ENCODE measurements around the gene SPAG8. TPM values are rescaled to one million over a fixed set of nuclear protein-coding genes. Genes with fewer than 3 reads are reported as not detected.
A peak's percentile ranks its signal among the peaks of the same experiment; 100 is the strongest.

The SPAG8 gene
- total RNA-seq, 1 donor from 2014 or later = 3.2 TPM

GRCh38 chr9:35852267-35852815, 40.3 kb upstream of the SPAG8 start:
- Mint-ChIP-seq H3K4me3 (ENCODE audit: low read depth) (no peak overlapping the region), H3K4me1 (ENCODE audit: low read depth) (no peaks in the 10 kb centered on the region), H3K36me3 (ENCODE audit: insufficient read depth) (peaks cover 9% of the 10 kb centered on the region), H3K27me3 (peaks cover 12% of the 10 kb centered on the region), H3K9me3 (ENCODE audit: low read depth) (no peaks in the 10 kb centered on the region), H3K27ac (no peak overlapping the region)
- TF ChIP-seq CTCF (IDR thresholded peaks at IDR 0.05; ENCODE audit: unreplicated experiment) = no peak
- DNase-seq (ENCODE audit: low spot score, unreplicated experiment) = peak; percentile 1

- H3K9me3 Mint-ChIP-seq (ENCODE audit: low read depth) = no peaks in the 10 kb centered on the region
- peaks cover 14% of the 10 kb centered on the region for H3K36me3 Mint-ChIP-seq (ENCODE audit: insufficient read depth)
- H3K27me3 Mint-ChIP-seq = peaks cover 23% of the 10 kb centered on the region
- peaks cover 11% of the 10 kb centered on the region for H3K4me1 Mint-ChIP-seq (ENCODE audit: low read depth)
- no peak for TF ChIP-seq CTCF (IDR thresholded peaks at IDR 0.05; ENCODE audit: unreplicated experiment)
- no peak overlapping the region for H3K4me3 Mint-ChIP-seq (ENCODE audit: low read depth)
- H3K27ac Mint-ChIP-seq = no peak overlapping the region
- DNase-seq (ENCODE audit: low spot score, unreplicated experiment) = no peak
Observed at GRCh38 chr9:35847792-35848572, 35.9 kb upstream of the SPAG8 start.

GRCh38 chr9:35845824-35846771, 34.0 kb upstream of the SPAG8 start:
- peak overlapping the region; percentile 19 for H3K27ac Mint-ChIP-seq
- no peak for TF ChIP-seq CTCF (IDR thresholded peaks at IDR 0.05; ENCODE audit: unreplicated experiment)
- H3K27me3 Mint-ChIP-seq = peaks cover 23% of the 10 kb centered on the region
- peak overlapping the region; percentile 20 for H3K4me3 Mint-ChIP-seq (ENCODE audit: low read depth)
- peak; percentile 14 for DNase-seq (ENCODE audit: low spot score, unreplicated experiment)
- H3K4me1 Mint-ChIP-seq (ENCODE audit: low read depth) = peaks cover 11% of the 10 kb centered on the region
- H3K9me3 Mint-ChIP-seq (ENCODE audit: low read depth) = no peaks in the 10 kb centered on the region
- peaks cover 14% of the 10 kb centered on the region for H3K36me3 Mint-ChIP-seq (ENCODE audit: insufficient read depth)

- no peaks in the 10 kb centered on the region for H3K9me3 Mint-ChIP-seq (ENCODE audit: low read depth)
- H3K27me3 Mint-ChIP-seq = peaks cover 23% of the 10 kb centered on the region
- H3K27ac Mint-ChIP-seq = no peak overlapping the region
- H3K4me1 Mint-ChIP-seq (ENCODE audit: low read depth) = peaks cover 11% of the 10 kb centered on the region
- no peak for DNase-seq (ENCODE audit: low spot score, unreplicated experiment)
- H3K36me3 Mint-ChIP-seq (ENCODE audit: insufficient read depth) = peaks cover 16% of the 10 kb centered on the region
- no peak for TF ChIP-seq CTCF (IDR thresholded peaks at IDR 0.05; ENCODE audit: unreplicated experiment)
- H3K4me3 Mint-ChIP-seq (ENCODE audit: low read depth) = no peak overlapping the region
Observed at GRCh38 chr9:35844628-35845270, 32.7 kb upstream of the SPAG8 start.

GRCh38 chr9:35842795-35843194, 30.7 kb upstream of the SPAG8 start:
- H3K27ac Mint-ChIP-seq = no peak overlapping the region
- DNase-seq (ENCODE audit: low spot score, unreplicated experiment) = no peak
- H3K36me3 Mint-ChIP-seq (ENCODE audit: insufficient read depth) = peaks cover 16% of the 10 kb centered on the region
- TF ChIP-seq CTCF (IDR thresholded peaks at IDR 0.05; ENCODE audit: unreplicated experiment) = no peak
- H3K4me1 Mint-ChIP-seq (ENCODE audit: low read depth) = peaks cover 11% of the 10 kb centered on the region
- H3K4me3 Mint-ChIP-seq (ENCODE audit: low read depth) = no peak overlapping the region
- peaks cover 18% of the 10 kb centered on the region for H3K27me3 Mint-ChIP-seq
- no peaks in the 10 kb centered on the region for H3K9me3 Mint-ChIP-seq (ENCODE audit: low read depth)
